ENCODE measurements around the gene ARL6IP4. TPM values are rescaled to one million over a fixed set of nuclear protein-coding genes. Genes with fewer than 3 reads are reported as not detected.

Gene ARL6IP4
- total and polyA plus RNA-seq, 10 of the 15 experiments (the other 5 are each of a cell fraction or from before 2014, with no cell fraction given), result 2.5 to 320 (median 188) TPM

- TF ChIP-seq ZBTB40 (IDR thresholded peaks at IDR 0.05; ENCODE audit: borderline replicate concordance) (peak; percentile 84; the same call in 1 of the 2 replicates), ZNF24 (IDR thresholded peaks at IDR 0.05) (no peak), RELB (IDR thresholded peaks at IDR 0.05; ENCODE audit: low read depth) (peak; percentile 96), E2F4 (IDR thresholded peaks at IDR 0.05; ENCODE audit: low read depth, low read length) (peak; percentile 66), SUZ12 (IDR thresholded peaks at IDR 0.05; ENCODE audit: unreplicated experiment) (no peak), REST (IDR thresholded peaks at IDR 0.05; ENCODE audit: low read depth, low read length) (no peak), MYB (IDR thresholded peaks at IDR 0.05; ENCODE audit: borderline replicate concordance, low read depth, low read length) (no peak), ZBTB33 (IDR thresholded peaks at IDR 0.05) (no peak), CEBPB (IDR thresholded peaks at IDR 0.05; ENCODE audit: borderline replicate concordance in 1 of 2, low read depth in 2 of 2, low read length in 2 of 2) (no peak), SUPT20H (IDR thresholded peaks at IDR 0.05; ENCODE audit: borderline replicate concordance, control insufficient read depth, low read depth, low read length) (no peak), HDAC6 (IDR thresholded peaks at IDR 0.05; ENCODE audit: unreplicated experiment) (no peak), YBX1 (IDR thresholded peaks at IDR 0.05) (no peak), TCF12 (IDR thresholded peaks at IDR 0.05; ENCODE audit: low read depth, low read length) (0 out of 2 replicates have a peak, but pooled peaks have one; percentile 4)
Measured at GRCh38 chr12:122974892-122975789, 5.3 kb upstream of the ARL6IP4 start, which contains the start of gene OGFOD2 (continued).

Data from GM12878 (cell line).